ENCODE data around the gene ODAD3.

Gene ODAD3

GRCh38 chr19:11447347-11448262, 12.7 kb upstream of the ODAD3 start:
- in situ Hi-C loops (cut with MboI; ENCODE audit: low sequenced_read_pairs, unreplicated experiment) = no loop called here

GRCh38 chr19:11446652-11447301, 11.9 kb upstream of the ODAD3 start:
- peak; percentile 81 for DNase-seq (ENCODE audit: low spot score)
- in situ Hi-C loops (cut with MboI; ENCODE audit: low sequenced_read_pairs, unreplicated experiment) = no loop called here
- TF ChIP-seq CTCF (IDR thresholded peaks at IDR 0.05; ENCODE audit: borderline replicate concordance, control extremely low read depth, extremely low read depth, insufficient read depth, missing control alignments) = peak; percentile 87

More at GRCh38 chr19:11447347-11448262, 12.7 kb upstream of the ODAD3 start:
- DNase-seq (ENCODE audit: low spot score) = no peak
- no peak for TF ChIP-seq CTCF (IDR thresholded peaks at IDR 0.05; ENCODE audit: borderline replicate concordance, control extremely low read depth, extremely low read depth, insufficient read depth, missing control alignments)

GRCh38 chr19:11446271-11446651, 11.3 kb upstream of the ODAD3 start:
- in situ Hi-C loops (cut with MboI; ENCODE audit: low sequenced_read_pairs, unreplicated experiment) = no loop called here

GRCh38 chr19:11445141-11445540, 10.2 kb upstream of the ODAD3 start:
- no peak for TF ChIP-seq CTCF (IDR thresholded peaks at IDR 0.05; ENCODE audit: borderline replicate concordance, control extremely low read depth, extremely low read depth, insufficient read depth, missing control alignments)
- in situ Hi-C loops (cut with MboI; ENCODE audit: low sequenced_read_pairs, unreplicated experiment) = no loop called here

More at GRCh38 chr19:11446271-11446651, 11.3 kb upstream of the ODAD3 start:
- no peak for DNase-seq (ENCODE audit: low spot score)
- TF ChIP-seq CTCF (IDR thresholded peaks at IDR 0.05; ENCODE audit: borderline replicate concordance, control extremely low read depth, extremely low read depth, insufficient read depth, missing control alignments) = no peak

GRCh38 chr19:11444059-11444458, 9.1 kb upstream of the ODAD3 start:
- in situ Hi-C loops (cut with MboI; ENCODE audit: low sequenced_read_pairs, unreplicated experiment) = no loop called here
- no peak for DNase-seq (ENCODE audit: low spot score)
- TF ChIP-seq CTCF (IDR thresholded peaks at IDR 0.05; ENCODE audit: borderline replicate concordance, control extremely low read depth, extremely low read depth, insufficient read depth, missing control alignments) = no peak

More at GRCh38 chr19:11445141-11445540, 10.2 kb upstream of the ODAD3 start:
- no peak for DNase-seq (ENCODE audit: low spot score)

GRCh38 chr19:11437955-11438354, 3.0 kb upstream of the ODAD3 start:
- DNase-seq (ENCODE audit: low spot score) = peak; percentile 43
- TF ChIP-seq CTCF (IDR thresholded peaks at IDR 0.05; ENCODE audit: borderline replicate concordance, control extremely low read depth, extremely low read depth, insufficient read depth, missing control alignments) = no peak
- in situ Hi-C loops (cut with MboI; ENCODE audit: low sequenced_read_pairs, unreplicated experiment) = no loop called here

Measured in GM13976 (cell line).